HG03575 (cell line): Measurements from ENCODE around the gene C19orf47.

Experiments
- ATAC-seq: cut with Tn5 transposase; IDR thresholded peaks from one replicate; pipeline ENCODE4 v1.9.1; 2021; ENCODE audit not compliant: unreplicated experiment, insufficient number of reproducible peaks, low FRiP score; ENCODE audit errors: extremely low read depth

The C19orf47 gene

GRCh38 chr19:40348125-40348913 is at the start of gene C19orf47, which contains the start of gene PLD3:
Gene C19orf47 (minus strand): TSS chr19:40348397. CDS start chr19:40341857, 6,540 bp downstream.
Gene PLD3 (plus strand): TSS chr19:40348695. CDS start chr19:40366484, 17,789 bp downstream.
- ATAC-seq: peak; percentile 48

- ATAC-seq: no peak
Observed at GRCh38 chr19:40397568-40397906, 49.3 kb upstream of the C19orf47 start.

GRCh38 chr19:40396886-40397567 is 48.8 kb upstream of the C19orf47 start:
- ATAC-seq: no peak

- no peak for ATAC-seq
Observed at GRCh38 chr19:40395956-40396355, 47.8 kb upstream of the C19orf47 start.

GRCh38 chr19:40394816-40395210 is 46.6 kb upstream of the C19orf47 start:
- no peak for ATAC-seq

GRCh38 chr19:40393894-40394815 is 46.0 kb upstream of the C19orf47 start:
- no peak for ATAC-seq

- ATAC-seq: no peak
Observed at GRCh38 chr19:40392894-40393517, 44.8 kb upstream of the C19orf47 start.

GRCh38 chr19:40392123-40392522 is 43.9 kb upstream of the C19orf47 start:
- no peak for ATAC-seq

- no peak for ATAC-seq
Observed at GRCh38 chr19:40390084-40390742, 42.0 kb upstream of the C19orf47 start, which contains the start of gene HIPK4. Gene HIPK4 (minus strand): TSS chr19:40390181. CDS start chr19:40389902, 279 bp downstream.

- ATAC-seq: no peak
Observed at GRCh38 chr19:40389404-40390083, 41.3 kb upstream of the C19orf47 start.

GRCh38 chr19:40388481-40388880 is 40.3 kb upstream of the C19orf47 start:
- ATAC-seq: no peak

GRCh38 chr19:40387155-40387554 is 39.0 kb upstream of the C19orf47 start:
- no peak for ATAC-seq

- no peak for ATAC-seq
Observed at GRCh38 chr19:40383668-40384248, 35.6 kb upstream of the C19orf47 start.

GRCh38 chr19:40381321-40381720 is 33.1 kb upstream of the C19orf47 start:
- no peak for ATAC-seq

- ATAC-seq: no peak
Observed at GRCh38 chr19:40380199-40381037, 32.2 kb upstream of the C19orf47 start.

- no peak for ATAC-seq
Observed at GRCh38 chr19:40379446-40380198, 31.4 kb upstream of the C19orf47 start.
